ENCODE data around the gene NLE1. TPM values are rescaled to one million over a fixed set of nuclear protein-coding genes. Genes with fewer than 3 reads are reported as not detected.
A peak's percentile ranks its signal among the peaks of the same experiment; 100 is the strongest.
"Not testable (repeated sequence)": the region's sequence is repeated elsewhere in the genome, so short reads cannot be mapped to it uniquely, and the experiment has no call there.

The NLE1 gene
- polyA plus RNA-seq, 3 donors: 14.0 to 18.1 (median 16.8) TPM

GRCh38 chr17:35101036-35101435 lies 41.1 kb downstream of the NLE1 start:
- no peak for DNase-seq (ENCODE audit: extremely low read depth in 1 of 11, low read depth in 9 of 11, low spot score in 4 of 11)

- DNase-seq (ENCODE audit: extremely low read depth in 1 of 11, low read depth in 9 of 11, low spot score in 4 of 11): peak in 1 of 11 donors; percentile 3
Observed at GRCh38 chr17:35099908-35100307, 42.2 kb downstream of the NLE1 start.

GRCh38 chr17:35097776-35098175 lies 44.3 kb downstream of the NLE1 start:
- DNase-seq (ENCODE audit: extremely low read depth in 1 of 11, low read depth in 9 of 11, low spot score in 4 of 11): no peak

GRCh38 chr17:35095741-35096140 lies 46.4 kb downstream of the NLE1 start:
- no peak for DNase-seq (ENCODE audit: extremely low read depth in 1 of 11, low read depth in 9 of 11, low spot score in 4 of 11)

DNA sequence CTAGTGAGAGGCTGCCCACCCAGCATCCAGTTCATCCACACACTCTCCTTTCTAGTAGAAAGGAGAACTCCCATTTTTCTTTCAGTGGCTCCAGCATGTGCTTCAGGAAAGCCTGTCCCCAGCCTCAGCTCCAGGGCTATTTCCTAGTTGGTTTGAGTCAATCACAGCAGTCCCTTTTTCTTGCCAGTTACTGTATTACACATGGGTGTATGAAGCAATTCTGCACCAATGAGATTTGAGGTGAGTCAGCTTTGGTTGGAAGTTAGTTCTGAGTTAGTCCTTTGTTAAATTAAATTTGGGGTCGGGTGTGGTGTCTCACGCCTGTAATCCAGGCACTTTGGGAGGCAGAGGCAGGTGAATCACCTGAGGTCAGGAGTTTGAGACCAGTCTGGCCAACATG lies 47.2 kb downstream of the NLE1 start:
- DNase-seq (ENCODE audit: extremely low read depth in 1 of 11, low read depth in 9 of 11, low spot score in 4 of 11): no peak

GRCh38 chr17:35090707-35091106 lies 51.4 kb downstream of the NLE1 start:
- not testable (repeated sequence) for DNase-seq (ENCODE audit: extremely low read depth in 1 of 11, low read depth in 9 of 11, low spot score in 4 of 11)

DNA sequence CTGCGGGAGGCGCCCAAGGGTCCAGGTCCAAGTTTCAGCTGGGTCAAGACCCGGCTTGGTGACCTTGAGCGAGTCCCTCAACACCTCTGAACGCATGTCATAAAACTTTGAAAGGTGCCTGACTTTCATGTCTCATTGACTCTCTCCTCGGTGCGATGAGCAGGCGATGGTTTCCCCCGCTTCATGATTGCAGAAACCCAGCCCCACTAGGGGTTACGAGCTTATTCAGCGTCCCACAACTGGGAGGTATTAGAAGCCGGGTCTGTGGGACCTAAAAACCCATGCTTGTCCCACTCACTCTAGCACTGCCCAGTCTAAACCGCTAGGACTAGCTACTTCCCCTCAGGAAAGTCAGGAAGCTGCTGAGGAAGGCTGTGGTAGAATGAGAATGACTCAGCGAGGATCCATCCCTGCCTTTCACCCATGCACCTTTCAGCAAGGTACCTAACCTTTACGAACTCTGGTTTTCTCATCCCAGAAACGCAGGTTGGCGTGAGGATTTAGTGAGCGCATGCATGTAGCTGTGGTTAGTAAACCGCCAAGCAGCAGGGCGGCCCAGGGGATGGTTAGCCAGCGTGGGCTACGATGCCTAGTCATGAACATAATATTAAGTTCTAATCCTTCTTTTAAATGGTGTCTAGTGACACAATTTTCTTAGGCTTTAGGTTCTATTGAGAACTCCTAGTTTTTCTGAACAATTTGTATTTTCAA lies 52.4 kb downstream of the NLE1 start:
- peak in 1 of 11 donors; percentile 17 for DNase-seq (ENCODE audit: extremely low read depth in 1 of 11, low read depth in 9 of 11, low spot score in 4 of 11)

- DNase-seq (ENCODE audit: extremely low read depth in 1 of 11, low read depth in 9 of 11, low spot score in 4 of 11): peak in 10 of 11 donors; percentile 60 to 84 (median 81)
Observed at GRCh38 chr17:35088881-35089585, 53.1 kb downstream of the NLE1 start.

- DNase-seq (ENCODE audit: extremely low read depth in 1 of 11, low read depth in 9 of 11, low spot score in 4 of 11): peak in 8 of 11 donors; percentile 28 to 43 (median 35)
Observed at GRCh38 chr17:35088356-35088880, 53.7 kb downstream of the NLE1 start.

DNA sequence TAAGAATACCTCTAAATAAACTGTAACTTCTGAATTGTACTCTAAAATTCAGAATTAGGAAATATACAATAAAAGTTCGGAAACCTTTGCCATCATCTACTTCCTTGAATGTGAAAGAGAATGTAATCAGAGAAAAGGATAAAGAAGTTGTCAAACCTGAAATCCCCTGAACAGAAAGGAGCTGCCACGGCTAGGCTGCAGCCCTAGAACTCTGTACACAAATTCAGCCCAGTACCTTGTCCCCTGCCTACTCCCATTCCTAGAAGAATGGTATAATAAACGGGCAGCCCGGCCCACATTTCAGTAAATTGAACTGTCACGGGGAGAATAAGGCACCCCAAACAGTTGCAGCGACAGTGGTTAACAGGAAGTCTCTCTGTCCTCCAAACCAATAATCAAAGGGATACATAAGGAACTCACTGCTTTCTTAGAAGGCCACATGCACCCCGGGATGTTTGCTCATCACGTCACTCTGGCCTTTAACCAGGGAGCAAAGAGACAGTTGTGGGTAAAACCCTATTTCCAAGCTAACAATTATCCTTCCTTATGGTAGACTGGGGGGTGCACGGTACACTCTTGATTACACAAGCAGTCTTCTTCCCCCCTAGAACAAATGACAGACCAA lies 54.3 kb downstream of the NLE1 start:
- peak in 3 of 11 donors; percentile 17 to 28 (median 27) for DNase-seq (ENCODE audit: extremely low read depth in 1 of 11, low read depth in 9 of 11, low spot score in 4 of 11)

- DNase-seq (ENCODE audit: extremely low read depth in 1 of 11, low read depth in 9 of 11, low spot score in 4 of 11): no peak
Observed at GRCh38 chr17:35086931-35087573, 55.1 kb downstream of the NLE1 start.

DNA sequence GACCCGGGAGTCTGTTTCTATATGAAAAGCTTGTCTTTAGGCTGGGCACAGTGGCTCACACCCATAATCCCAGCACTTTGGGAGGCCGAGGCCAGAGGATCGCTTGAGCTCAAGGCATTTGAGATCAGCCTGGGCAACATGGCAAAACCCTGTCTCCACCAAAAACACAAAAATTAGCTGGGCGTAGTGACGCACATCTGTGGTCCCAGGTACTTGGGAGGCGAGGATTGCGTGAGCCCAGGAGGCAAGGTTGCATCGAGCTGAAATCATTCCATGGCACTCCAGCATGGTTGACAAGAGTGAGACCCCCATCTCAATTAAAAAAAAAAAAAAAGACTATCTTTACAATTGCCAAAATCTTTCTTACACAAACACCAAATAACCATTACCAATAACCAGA lies 55.9 kb downstream of the NLE1 start:
- DNase-seq (ENCODE audit: extremely low read depth in 1 of 11, low read depth in 9 of 11, low spot score in 4 of 11): no peak

GRCh38 chr17:35084987-35085386 lies 57.1 kb downstream of the NLE1 start:
- DNase-seq (ENCODE audit: extremely low read depth in 1 of 11, low read depth in 9 of 11, low spot score in 4 of 11): no peak

- DNase-seq (ENCODE audit: extremely low read depth in 1 of 11, low read depth in 9 of 11, low spot score in 4 of 11): no peak
Observed at GRCh38 chr17:35083071-35083470, 59.0 kb downstream of the NLE1 start.

- no peak for DNase-seq (ENCODE audit: extremely low read depth in 1 of 11, low read depth in 9 of 11, low spot score in 4 of 11)
Observed at GRCh38 chr17:35082073-35082657, 59.9 kb downstream of the NLE1 start.

DNA sequence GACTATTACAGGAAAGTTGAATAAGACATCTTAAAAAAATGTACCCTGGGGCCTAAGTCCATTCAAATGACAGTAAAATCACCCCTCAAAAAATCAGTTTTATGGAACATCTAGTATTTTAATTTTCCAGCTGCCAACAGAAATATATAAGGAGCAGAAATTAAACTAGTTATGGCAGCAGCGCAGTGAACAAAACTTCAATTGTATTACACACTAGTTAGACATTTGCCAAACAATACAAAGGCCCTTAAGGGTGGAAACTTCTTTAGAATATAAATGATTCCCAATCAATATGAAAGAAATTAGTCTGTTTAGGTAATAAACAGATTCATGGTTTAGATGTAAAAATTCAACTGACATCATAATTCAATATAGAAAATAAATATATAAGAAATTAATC lies 60.5 kb downstream of the NLE1 start:
- no peak for DNase-seq (ENCODE audit: extremely low read depth in 1 of 11, low read depth in 9 of 11, low spot score in 4 of 11)

DNA sequence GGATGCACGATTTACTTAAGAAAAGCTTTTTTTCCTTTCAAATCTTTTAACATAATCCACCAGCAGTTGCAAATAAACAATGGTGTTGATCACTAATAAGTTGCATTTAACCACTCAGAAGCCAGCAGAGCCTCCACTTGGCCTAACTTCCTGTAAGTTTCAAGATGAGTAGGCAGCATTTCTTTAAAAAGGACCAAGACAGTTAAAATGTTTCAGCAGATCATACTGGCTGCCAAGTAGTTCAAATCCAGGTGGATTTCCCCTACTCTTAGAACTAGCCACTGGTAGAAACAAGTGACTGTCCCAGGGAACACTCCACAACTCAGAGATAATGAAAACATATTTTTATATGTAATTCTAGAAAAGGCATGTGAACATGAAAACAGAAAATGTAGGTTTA lies 61.6 kb downstream of the NLE1 start:
- no peak for DNase-seq (ENCODE audit: extremely low read depth in 1 of 11, low read depth in 9 of 11, low spot score in 4 of 11)

DNA sequence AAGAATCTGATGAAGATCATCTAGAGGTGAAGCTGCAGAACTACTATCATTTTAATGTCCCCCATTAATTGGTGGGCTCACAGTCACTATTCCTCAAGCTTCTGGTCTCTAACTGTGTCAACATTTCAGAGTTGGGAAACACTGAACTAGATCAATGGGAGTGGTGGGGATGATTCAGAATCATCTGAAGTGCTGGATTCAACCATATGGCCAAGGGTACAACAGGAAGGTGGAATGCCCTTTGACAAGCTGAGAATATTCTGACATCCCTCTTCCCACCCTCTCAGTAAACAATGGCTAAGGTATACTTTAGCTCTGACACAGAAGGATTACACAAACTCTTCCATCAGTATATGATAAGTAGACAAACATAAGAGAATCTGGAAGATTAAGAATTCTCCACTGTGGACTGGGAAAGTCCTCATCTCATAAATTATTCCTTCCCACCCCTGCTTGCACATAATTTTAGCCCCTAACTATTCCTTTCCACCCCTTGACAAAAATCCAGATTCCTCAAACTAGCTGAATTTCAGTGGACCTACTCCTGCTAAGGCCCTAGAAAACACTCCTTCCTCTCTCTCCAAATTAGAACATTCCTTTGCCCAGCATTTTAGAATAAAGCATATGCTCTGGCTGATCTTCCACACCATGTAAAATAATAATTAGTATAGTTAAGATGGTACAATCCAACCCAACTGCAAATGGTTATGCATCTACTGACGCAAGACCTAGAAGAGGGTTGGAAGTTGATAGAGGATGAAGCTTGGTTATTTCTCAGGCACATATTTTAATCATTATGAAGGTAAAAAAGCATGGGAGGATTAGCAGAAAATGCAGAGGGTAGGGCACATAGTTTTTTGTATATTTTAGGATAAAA lies 62.3 kb downstream of the NLE1 start:
- DNase-seq (ENCODE audit: extremely low read depth in 1 of 11, low read depth in 9 of 11, low spot score in 4 of 11): no peak

Measured in renal cortex interstitium (tissue), 11 donors.